Measurements from ENCODE around the gene VPS13A.

Gene VPS13A

GRCh38 chr9:77211561-77211960, 34.2 kb downstream of the VPS13A start:
- DNase-seq (ENCODE audit: low read depth), result no peak
- H3K4me3 ChIP-seq (ENCODE audit: low read depth, low read length), result no peak overlapping the region
- TF ChIP-seq CTCF (IDR thresholded peaks at IDR 0.05; ENCODE audit: insufficient read depth, low read depth, low read length, missing control alignments), result no peak

GRCh38 chr9:77212801-77213200, 35.5 kb downstream of the VPS13A start:
- no peak for DNase-seq (ENCODE audit: low read depth)
- H3K4me3 ChIP-seq (ENCODE audit: low read depth, low read length), result no peak overlapping the region
- no peak for TF ChIP-seq CTCF (IDR thresholded peaks at IDR 0.05; ENCODE audit: insufficient read depth, low read depth, low read length, missing control alignments)

- no peak for DNase-seq (ENCODE audit: low read depth)
- no peak for TF ChIP-seq CTCF (IDR thresholded peaks at IDR 0.05; ENCODE audit: insufficient read depth, low read depth, low read length, missing control alignments)
Observed at GRCh38 chr9:77215874-77216273, 38.5 kb downstream of the VPS13A start.

GRCh38 chr9:77218612-77219011, 41.3 kb downstream of the VPS13A start:
- H3K4me3 ChIP-seq (ENCODE audit: low read depth, low read length), result no peak overlapping the region
- TF ChIP-seq CTCF (IDR thresholded peaks at IDR 0.05; ENCODE audit: insufficient read depth, low read depth, low read length, missing control alignments), result no peak
- no peak for DNase-seq (ENCODE audit: low read depth)

More at GRCh38 chr9:77215874-77216273, 38.5 kb downstream of the VPS13A start:
- no peak overlapping the region for H3K4me3 ChIP-seq (ENCODE audit: low read depth, low read length)

GRCh38 chr9:77221431-77221830, 44.1 kb downstream of the VPS13A start:
- no peak for TF ChIP-seq CTCF (IDR thresholded peaks at IDR 0.05; ENCODE audit: insufficient read depth, low read depth, low read length, missing control alignments)
- DNase-seq (ENCODE audit: low read depth), result no peak

GRCh38 chr9:77224746-77225312, 47.5 kb downstream of the VPS13A start:
- DNase-seq (ENCODE audit: low read depth), result no peak
- TF ChIP-seq CTCF (IDR thresholded peaks at IDR 0.05; ENCODE audit: insufficient read depth, low read depth, low read length, missing control alignments), result no peak
- no peak overlapping the region for H3K4me3 ChIP-seq (ENCODE audit: low read depth, low read length)

More at GRCh38 chr9:77221431-77221830, 44.1 kb downstream of the VPS13A start:
- no peak overlapping the region for H3K4me3 ChIP-seq (ENCODE audit: low read depth, low read length)

GRCh38 chr9:77236693-77237092, 59.4 kb downstream of the VPS13A start:
- H3K4me3 ChIP-seq (ENCODE audit: low read depth, low read length), result no peak overlapping the region

More at GRCh38 chr9:77236693-77237092, 59.4 kb downstream of the VPS13A start:
- no peak for DNase-seq (ENCODE audit: low read depth)
- TF ChIP-seq CTCF (IDR thresholded peaks at IDR 0.05; ENCODE audit: insufficient read depth, low read depth, low read length, missing control alignments), result no peak
